HepG2 (cell line): Measurements from ENCODE around the gene RASA3. TPM values are rescaled to one million over a fixed set of nuclear protein-coding genes. Genes with fewer than 3 reads are reported as not detected.

ENCODE experiments used
- ARNTL ChIP-seq: sonication (generic); formaldehyde crosslinking; IDR thresholded peaks from 2 replicates; pipeline ENCODE4 v1.4.0; 2020; ENCODE audit warnings: mild to moderate bottlenecking, missing genetic modification reagents
- HDAC2 ChIP-seq: sonication (generic); formaldehyde crosslinking; IDR thresholded peaks from 2 replicates; pipeline ENCODE4 v1.4.0; 2020; ENCODE audit warnings: missing genetic modification reagents
- ISX ChIP-seq: sonication (generic); formaldehyde crosslinking; conservative IDR thresholded peaks from 2 replicates; pipeline ENCODE4 v1.5.0; 2020; ENCODE audit warnings: missing genetic modification reagents
- KLF9 ChIP-seq: IDR thresholded peaks from 2 replicates; pipeline ENCODE4 v1.6.1; 2016; ENCODE audit warnings: low read depth
- TERF1 ChIP-seq: sonication (generic); formaldehyde crosslinking; IDR thresholded peaks from 2 replicates; pipeline ENCODE4 v1.8.0; 2022; ENCODE audit warnings: mild to moderate bottlenecking, missing genetic modification reagents, moderate library complexity
- TRAFD1 ChIP-seq: sonication (generic); formaldehyde crosslinking; IDR thresholded peaks from 2 replicates; pipeline ENCODE4 v1.5.1; 2020; ENCODE audit warnings: missing genetic modification reagents, mild to moderate bottlenecking, borderline replicate concordance
- ZNF280B ChIP-seq: sonication (generic); formaldehyde crosslinking; IDR thresholded peaks from 2 replicates; pipeline ENCODE4 v1.5.0; 2020; ENCODE audit warnings: missing genetic modification reagents, mild to moderate bottlenecking, borderline replicate concordance
- ZNF484 ChIP-seq: sonication (generic); formaldehyde crosslinking; IDR thresholded peaks from 2 replicates; pipeline ENCODE4 v1.5.1; 2020; ENCODE audit warnings: mild to moderate bottlenecking, low read depth, missing genetic modification reagents, borderline replicate concordance
- ZNF670 ChIP-seq: sonication (generic); formaldehyde crosslinking; IDR thresholded peaks from 2 replicates; pipeline ENCODE4 v1.8.0; 2022; ENCODE audit warnings: mild to moderate bottlenecking, missing genetic modification reagents, borderline replicate concordance
- ZSCAN20 ChIP-seq: sonication (generic); formaldehyde crosslinking; IDR thresholded peaks from 2 replicates; pipeline ENCODE4 v1.4.0; 2020; ENCODE audit warnings: missing genetic modification reagents, mild to moderate bottlenecking, borderline replicate concordance
- polyA plus RNA-seq, 8 experiments: library from polyadenylated mRNA; depleted of rRNA in 3 of 8; stranded (reverse) in 7 of 8; unstranded in 1 of 8; fragments of >200 nt; fragmentation: Illumina TruSeq in 4 of 8; extraction: Trizol in 4 of 8; gene quantifications; 2 replicates each; pipeline versions ENCODE4 v1.2.1 to v1.2.3, GENCODE V29; 2011 to 2016; ENCODE audit warnings: low read depth in 4 of 8, missing spikeins in 1 of 8, mixed read lengths in 1 of 8; ENCODE audit not compliant: insufficient read depth in 1 of 8
- total RNA-seq, 5 experiments: library from RNA; depleted of rRNA; stranded (reverse); fragments of >200 nt; fragmentation: Illumina TruSeq; extraction: Trizol; gene quantifications; 2 replicates each; pipeline ENCODE4 v1.2.3, GENCODE V29; 2016; ENCODE audit warnings: low read depth in 1 of 5

The RASA3 gene
- total and polyA plus RNA-seq, 2 of the 13 experiments (the other 11 are each of a cell fraction or from before 2014, with no cell fraction given), result 0.05 TPM; not detected in 1

- TF ChIP-seq TERF1, result no peak
- no peak for TF ChIP-seq HDAC2 (CRISPR knock-in tag)
- no peak for TF ChIP-seq ZNF280B
- TF ChIP-seq ZNF484 (CRISPR knock-in tag), result no peak
- TF ChIP-seq TRAFD1 (CRISPR knock-in tag), result no peak
- no peak for TF ChIP-seq ZNF670 (CRISPR knock-in tag)
- no peak for TF ChIP-seq KLF9 (CRISPR knock-in tag)
- no peak for TF ChIP-seq ISX (CRISPR knock-in tag)
- TF ChIP-seq ARNTL (CRISPR knock-in tag), result no peak
- no peak for TF ChIP-seq ZSCAN20 (CRISPR knock-in tag)
Observed at GRCh38 chr13:114068656-114069318, 63.6 kb downstream of the RASA3 start (continued).
